Skeletal muscle cell (primary cell): Measurements from ENCODE around the gene CLSTN2.

Source experiments
- DNase-seq: peaks from one replicate; pipeline ENCODE4 v3.0.0-alpha.2; 2010; ENCODE audit warnings: low read depth
- H3K4me3 ChIP-seq: 2 replicates; pipeline ENCODE4 v1.5.1; 2011; ENCODE audit warnings: low read depth, mild to moderate bottlenecking, control low read depth, low read length, moderate library complexity

The CLSTN2 gene

GRCh38 chr3:140199008-140199407 is 264.0 kb downstream of the CLSTN2 start:
- no peak overlapping the region for H3K4me3 ChIP-seq
- no peak for DNase-seq

- no peak overlapping the region for H3K4me3 ChIP-seq
- no peak for DNase-seq
Observed at GRCh38 chr3:140199743-140200142, 264.8 kb downstream of the CLSTN2 start.

DNA sequence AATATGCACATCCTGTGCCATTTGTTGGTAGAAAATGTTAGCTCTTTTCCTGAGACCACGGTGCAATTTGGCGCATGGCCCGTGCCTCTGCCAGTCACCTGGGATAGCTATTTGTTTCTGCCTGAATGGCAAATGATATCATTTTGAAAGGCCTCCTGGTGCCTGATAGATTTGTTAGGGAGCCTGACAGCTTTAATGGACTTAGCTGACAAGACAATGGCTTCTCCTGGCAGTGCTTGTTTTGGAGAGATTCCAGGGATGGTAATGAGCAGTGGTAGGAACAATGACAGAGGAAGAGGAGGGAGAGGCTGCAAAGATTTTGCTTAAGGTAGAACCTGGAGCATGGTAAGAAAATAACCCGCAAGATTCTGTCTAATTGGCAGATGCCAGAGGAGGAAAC is 268.5 kb downstream of the CLSTN2 start:
- no peak overlapping the region for H3K4me3 ChIP-seq

GRCh38 chr3:140204271-140204984 is 269.4 kb downstream of the CLSTN2 start:
- no peak for DNase-seq
- H3K4me3 ChIP-seq, result no peak overlapping the region

More for the DNA sequence above, 268.5 kb downstream of the CLSTN2 start:
- DNase-seq, result no peak

DNA sequence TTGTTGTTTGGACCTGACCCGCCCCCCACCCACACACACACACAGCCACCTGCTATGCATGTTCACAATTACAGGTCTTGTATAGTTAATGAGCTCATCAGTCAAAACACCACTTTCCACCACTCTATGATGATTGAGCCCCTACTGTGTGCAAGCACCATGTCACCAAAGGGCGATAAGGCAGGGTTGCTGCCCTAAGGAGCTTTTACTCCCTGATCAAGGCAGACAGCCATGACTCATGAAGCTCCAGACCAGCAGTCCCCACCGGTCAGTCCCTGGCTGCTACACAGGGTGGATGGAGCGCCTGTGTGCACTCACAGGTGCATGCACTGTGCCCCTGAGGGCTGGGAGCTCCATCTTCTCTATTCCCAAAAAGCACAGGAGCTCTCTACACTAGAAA is 270.6 kb downstream of the CLSTN2 start:
- no peak for DNase-seq
- no peak overlapping the region for H3K4me3 ChIP-seq

DNA sequence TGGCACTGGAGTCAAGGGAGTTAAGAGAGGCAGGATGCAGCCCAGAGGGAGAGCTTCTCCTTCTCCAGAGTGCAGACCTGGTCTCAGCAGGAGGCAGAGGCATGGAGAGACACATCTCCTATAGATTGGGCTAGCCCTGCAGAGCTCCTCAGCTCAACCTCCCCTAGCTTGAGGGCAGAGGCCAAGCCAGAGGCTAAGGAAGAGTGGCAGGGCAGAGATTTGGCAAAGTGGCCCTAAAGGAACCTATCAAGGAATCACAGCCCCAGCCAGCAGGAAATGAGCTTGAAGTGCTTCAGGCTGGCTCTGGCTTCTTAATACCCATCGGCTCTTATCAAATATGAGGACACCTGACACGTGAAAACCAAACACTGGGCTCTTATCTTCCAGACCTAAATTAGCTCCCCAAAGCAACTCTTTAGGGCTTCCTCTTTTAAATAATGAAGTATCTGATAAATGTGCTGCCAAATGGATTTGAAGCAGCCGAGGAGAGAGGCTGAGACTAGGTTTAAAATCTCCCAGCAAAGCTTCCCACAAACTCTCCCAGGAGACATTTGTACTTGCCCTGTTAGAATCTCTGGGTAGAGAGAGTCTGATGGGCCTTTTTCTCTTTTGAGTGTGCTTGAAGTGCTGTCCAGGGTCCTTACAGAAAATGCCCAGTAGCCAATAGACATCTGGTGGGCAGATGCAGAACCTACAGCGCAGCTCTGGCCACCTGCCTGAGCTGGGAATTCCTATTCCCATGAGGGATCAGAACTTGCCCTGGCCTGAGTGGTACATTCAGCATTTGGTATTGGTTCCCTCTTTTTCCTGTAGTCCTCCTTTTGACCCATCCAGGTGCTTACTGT is 271.4 kb downstream of the CLSTN2 start:
- H3K4me3 ChIP-seq, result no peak overlapping the region
- peak; percentile 4 for DNase-seq

GRCh38 chr3:140207541-140207940 is 272.6 kb downstream of the CLSTN2 start:
- no peak for DNase-seq
- H3K4me3 ChIP-seq, result no peak overlapping the region

DNA sequence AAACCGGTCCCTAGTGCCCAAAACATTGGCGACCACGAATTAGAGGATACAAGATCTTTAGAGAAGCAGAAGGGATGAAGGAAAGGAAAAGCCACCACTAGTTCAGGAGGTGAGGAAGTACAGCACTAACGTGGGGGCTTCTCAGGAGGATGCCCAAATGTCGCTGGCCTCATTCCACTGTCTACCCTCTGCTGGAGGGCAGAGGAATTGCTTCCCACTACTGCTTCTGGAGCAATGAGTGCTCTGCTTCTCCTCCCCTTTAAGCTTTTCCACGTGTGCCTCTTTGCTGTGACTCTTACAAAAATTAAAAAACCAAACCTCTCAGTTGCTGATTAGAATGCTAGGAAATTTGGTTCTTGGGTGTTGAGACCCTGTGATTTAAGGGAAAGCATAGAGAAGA is 281.3 kb downstream of the CLSTN2 start:
- DNase-seq, result no peak
- no peak overlapping the region for H3K4me3 ChIP-seq

DNA sequence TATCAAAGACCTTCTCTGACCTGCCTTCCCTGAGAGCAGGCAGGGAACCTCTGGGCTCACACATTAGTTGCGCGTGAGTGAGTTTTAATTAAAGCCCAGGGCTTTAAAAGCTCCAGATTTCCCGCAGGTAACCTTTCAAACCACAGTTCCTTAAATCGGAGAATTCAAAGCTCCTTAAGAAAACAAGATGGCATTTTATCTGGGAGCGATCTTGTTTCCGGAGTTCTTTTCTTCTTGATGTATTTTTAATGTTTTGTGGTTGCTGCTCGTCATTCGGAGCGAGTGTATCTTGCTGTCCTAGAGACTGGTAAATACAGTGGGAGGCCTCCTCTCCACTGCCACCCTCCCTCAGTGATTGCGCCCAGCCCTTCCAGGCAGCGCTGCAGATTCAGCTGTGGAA is 284.3 kb downstream of the CLSTN2 start:
- DNase-seq, result no peak
- no peak overlapping the region for H3K4me3 ChIP-seq

DNA sequence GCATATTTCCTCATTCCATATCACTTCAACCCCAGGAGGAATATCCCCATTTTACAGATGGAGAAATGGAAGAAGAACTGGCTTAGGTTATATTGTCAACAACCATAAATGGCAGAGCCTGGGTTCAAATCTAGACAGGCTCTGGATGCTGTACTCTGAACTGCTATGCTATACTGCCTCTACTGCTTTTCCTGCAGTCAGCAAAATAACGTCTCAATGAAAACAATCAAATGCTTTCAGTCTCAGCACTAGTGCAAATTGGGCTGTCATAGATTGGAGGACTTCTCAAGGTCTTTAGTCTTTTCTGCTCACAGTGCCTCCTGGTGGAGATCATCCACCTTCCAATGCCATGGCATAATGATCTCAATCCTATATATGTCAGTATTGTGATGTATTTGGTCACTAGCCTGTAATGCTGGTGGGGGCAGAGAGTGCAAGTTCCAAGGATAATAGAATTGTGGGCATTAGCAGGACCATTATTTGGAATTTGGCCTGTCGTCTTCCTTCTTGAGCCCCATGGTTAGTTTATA is 285.0 kb downstream of the CLSTN2 start:
- no peak for DNase-seq
- H3K4me3 ChIP-seq, result no peak overlapping the region

- no peak for DNase-seq
- H3K4me3 ChIP-seq, result no peak overlapping the region
Observed at GRCh38 chr3:140223197-140223596, 288.2 kb downstream of the CLSTN2 start.

- H3K4me3 ChIP-seq, result no peak overlapping the region
- DNase-seq, result peak; percentile 8
Observed at GRCh38 chr3:140223631-140224030, 288.6 kb downstream of the CLSTN2 start.

GRCh38 chr3:140224307-140224706 is 289.3 kb downstream of the CLSTN2 start:
- no peak overlapping the region for H3K4me3 ChIP-seq
- DNase-seq, result no peak

DNA sequence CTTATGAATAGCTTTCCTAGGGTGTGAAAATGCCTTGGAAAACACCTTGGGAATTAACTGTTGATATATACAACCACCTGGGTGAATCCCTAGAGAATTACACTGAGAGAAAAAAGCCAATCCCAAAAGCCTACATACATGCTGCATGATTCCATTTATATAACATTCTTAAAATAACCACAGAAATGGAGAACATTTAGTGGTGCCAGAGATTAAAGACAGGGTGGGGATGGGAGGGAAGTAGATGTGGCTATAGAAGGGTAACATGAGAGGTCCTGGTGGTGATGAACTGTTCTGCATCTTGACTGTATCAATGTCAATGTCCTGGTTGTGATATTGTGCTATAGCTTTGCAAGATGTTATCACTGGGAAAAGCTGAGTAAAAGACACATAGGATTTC is 291.0 kb downstream of the CLSTN2 start:
- no peak overlapping the region for H3K4me3 ChIP-seq
- no peak for DNase-seq

GRCh38 chr3:140233702-140234101 is 298.7 kb downstream of the CLSTN2 start:
- DNase-seq, result no peak

DNA sequence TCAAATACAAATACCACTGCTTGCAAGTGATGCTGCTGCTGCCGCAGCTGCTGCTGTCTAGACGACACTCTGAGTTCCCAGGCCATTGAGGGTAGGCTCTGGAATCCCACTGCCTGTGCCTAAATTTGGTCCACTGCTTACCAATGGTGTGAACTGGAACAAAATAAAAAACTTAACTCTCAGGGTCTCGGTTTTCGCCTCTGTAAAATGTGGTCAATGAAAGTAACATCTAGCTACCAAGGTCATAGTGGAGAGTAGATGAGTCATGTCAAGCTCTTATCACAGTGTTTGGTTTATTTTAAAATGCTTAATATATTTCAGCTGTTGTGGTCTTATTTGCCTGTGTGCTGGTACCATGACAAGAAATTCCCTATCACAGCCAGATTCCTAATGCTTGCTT is 299.3 kb downstream of the CLSTN2 start:
- no peak overlapping the region for H3K4me3 ChIP-seq
- DNase-seq, result no peak

More at GRCh38 chr3:140233702-140234101, 298.7 kb downstream of the CLSTN2 start:
- no peak overlapping the region for H3K4me3 ChIP-seq

DNA sequence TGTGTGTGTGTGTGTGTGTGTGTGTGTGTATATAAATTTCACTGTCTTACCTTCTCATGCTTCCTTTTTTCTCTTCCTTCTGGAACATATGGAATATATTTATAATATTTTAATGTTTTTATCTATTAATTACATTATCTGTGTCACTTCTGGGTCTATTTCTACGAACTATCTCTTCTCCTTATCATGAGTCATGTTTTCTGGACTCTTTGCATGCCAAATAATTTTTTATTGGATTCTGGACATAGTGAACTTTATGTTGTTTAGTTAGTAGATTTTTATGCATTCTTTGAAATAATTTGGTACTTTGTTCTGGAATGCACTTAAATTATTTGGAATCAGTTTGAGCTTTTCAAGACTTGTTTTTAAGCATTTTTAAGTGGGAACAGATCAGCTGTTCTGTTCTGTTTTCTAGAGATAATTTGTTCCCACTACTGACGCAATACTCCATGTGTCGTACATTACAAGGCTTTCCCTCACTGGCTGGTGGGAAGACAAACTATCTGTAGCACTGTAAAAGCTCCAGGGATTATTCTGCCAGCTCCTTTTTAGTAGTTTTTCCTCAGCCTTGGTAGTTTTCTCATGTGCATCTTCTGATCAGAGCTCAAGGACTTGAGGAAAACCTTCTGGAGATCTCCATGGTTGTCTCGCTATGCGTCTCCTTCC is 302.0 kb downstream of the CLSTN2 start:
- no peak for DNase-seq
- no peak overlapping the region for H3K4me3 ChIP-seq

- DNase-seq, result no peak
- no peak overlapping the region for H3K4me3 ChIP-seq
Observed at GRCh38 chr3:140238646-140239314, 303.8 kb downstream of the CLSTN2 start.

DNA sequence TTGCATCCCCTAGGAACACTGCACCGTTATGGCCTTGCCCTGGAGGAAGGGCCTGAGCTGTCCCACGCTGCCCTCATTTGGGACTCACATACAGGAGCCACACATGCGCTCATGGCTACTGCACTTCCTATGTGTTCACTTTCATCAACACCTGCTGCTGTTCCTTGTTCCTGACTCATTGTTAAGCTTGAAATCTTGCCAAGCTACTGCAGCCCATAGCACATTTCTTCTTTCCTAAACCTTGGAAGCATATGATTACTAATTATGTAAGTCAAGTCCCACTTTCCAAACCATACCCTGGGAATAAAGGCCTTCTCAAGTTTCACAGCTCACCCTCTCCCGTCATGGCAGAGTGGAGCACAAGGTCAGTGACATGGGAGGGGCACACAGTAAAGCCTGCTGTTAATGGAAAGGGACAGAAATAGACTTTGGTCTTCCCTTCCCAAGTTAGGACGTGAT is 307.9 kb downstream of the CLSTN2 start:
- no peak overlapping the region for H3K4me3 ChIP-seq
- DNase-seq, result peak; percentile 31
